Endothelial cell of umbilical vein (primary cell): ENCODE data around the gene F2RL3. TPM values are rescaled to one million over a fixed set of nuclear protein-coding genes. Genes with fewer than 3 reads are reported as not detected.

Experiments
- BruUV-seq: library from RNA; stranded (reverse); fragments of 400-500 nt; replicated peaks from 2 replicates; lab custom pipeline; 2021; lab: Mats Ljungman, UMichigan
- CTCF ChIA-PET: fragments of 300-600, 350-600 bp; sonication (Branson Sonifier 250); formaldehyde crosslinking; loops from one replicate; lab custom pipeline; 2021; ENCODE audit warnings: antibody characterized with exemption, inconsistent platforms; lab: Charles Lee
- POLR2A ChIA-PET: fragments of 300-600, 350-600 bp; sonication (Branson Sonifier 250); formaldehyde crosslinking; loops from one replicate; lab custom pipeline; 2021; ENCODE audit warnings: antibody characterized with exemption, inconsistent platforms; lab: Charles Lee
- DNase-seq: peaks from one replicate; pipeline ENCODE4 v3.0.0-alpha.2; 2011; ENCODE audit warnings: low read depth, low spot score
- FAIRE-seq: peaks from 2 replicates; lab custom pipeline; 2011; peaks lifted over from hg19 to GRCh38; lab: Jason Lieb, UNC
- H2AFZ ChIP-seq: 2 replicates; pipeline ENCODE4 v1.6.0; 2012; ENCODE audit warnings: low read depth, low read length, control low read depth, inconsistent platforms
- H3K27ac ChIP-seq: 2 replicates; pipeline ENCODE4 v1.5.1; 2011; ENCODE audit warnings: low read depth, mild to moderate bottlenecking, control low read depth, low read length, moderate library complexity; ENCODE audit not compliant: insufficient read depth
- H3K27me3 ChIP-seq, 2 experiments: 2 replicates each; pipeline versions ENCODE4 v1.6.0 to v1.6.1; 2011; ENCODE audit warnings: low read length in 2 of 2, mixed read lengths in 1 of 2; ENCODE audit not compliant: control insufficient read depth in 2 of 2, insufficient read depth in 2 of 2
- H3K36me3 ChIP-seq, 2 experiments: 2 replicates in 1 of 2; 3 replicates in 1 of 2; pipeline ENCODE4 v1.5.1; 2011; ENCODE audit warnings: low read length in 2 of 2, mild to moderate bottlenecking in 1 of 2, moderate library complexity in 1 of 2; ENCODE audit not compliant: control insufficient read depth in 2 of 2, insufficient read depth in 2 of 2; ENCODE audit errors: extremely low read depth in 1 of 2
- H3K4me1 ChIP-seq: 3 replicates; pipeline ENCODE4 v1.5.1; 2011; ENCODE audit warnings: mild to moderate bottlenecking, low read length; ENCODE audit not compliant: control insufficient read depth, insufficient read depth; ENCODE audit errors: extremely low read depth
- H3K4me2 ChIP-seq: 2 replicates; pipeline ENCODE4 v1.6.1; 2011; ENCODE audit warnings: low read length, control low read depth, mixed read lengths; ENCODE audit not compliant: insufficient read depth
- H3K4me3 ChIP-seq, 3 experiments: fragments of 200-600 bp in 1 of 3; sonication (generic), shearing (Covaris generic) in 1 of 3; replicated peaks in 1 of 3; 2 replicates each; pipeline ENCODE4 v1.5.1; 2011 to 2016; ENCODE audit warnings: control low read depth in 3 of 3, low read length in 3 of 3, mild to moderate bottlenecking in 2 of 3, inconsistent platforms in 1 of 3, low read depth in 1 of 3, moderate library complexity in 1 of 3; ENCODE audit not compliant: insufficient read depth in 1 of 3
- H3K79me2 ChIP-seq: 2 replicates; pipeline ENCODE4 v1.6.0; 2012; ENCODE audit warnings: low read length, inconsistent platforms; ENCODE audit not compliant: control insufficient read depth, insufficient read depth
- H3K9ac ChIP-seq: replicated peaks from 2 replicates; pipeline ENCODE3; 2011; ENCODE audit warnings: low read length, control low read depth; ENCODE audit not compliant: insufficient read depth; ENCODE audit errors: extremely low read depth
- H3K9me1 ChIP-seq: replicated peaks from 3 replicates; pipeline ENCODE4 v1.6.0; 2011; ENCODE audit warnings: mild to moderate bottlenecking, low read length; ENCODE audit not compliant: control insufficient read depth, insufficient read depth; ENCODE audit errors: extremely low read depth
- H3K9me3 ChIP-seq: replicated peaks from 2 replicates; pipeline ENCODE4 v1.5.1; 2012; ENCODE audit warnings: low read length, inconsistent platforms; ENCODE audit not compliant: control insufficient read depth, insufficient read depth
- H4K20me1 ChIP-seq: replicated peaks from 2 replicates; pipeline ENCODE3; 2011; ENCODE audit warnings: mild to moderate bottlenecking, low read length; ENCODE audit not compliant: control insufficient read depth, insufficient read depth; ENCODE audit errors: extremely low read depth
- EZH2 ChIP-seq: IDR thresholded peaks from 2 replicates; pipeline ENCODE4 v1.6.1; 2012; ENCODE audit warnings: borderline replicate concordance, low read depth, mild to moderate bottlenecking, moderate library complexity, low read length, inconsistent platforms; ENCODE audit not compliant: severe bottlenecking
- FOS ChIP-seq: IDR thresholded peaks from 2 replicates; pipeline ENCODE4 v1.6.1; 2011; ENCODE audit warnings: mild to moderate bottlenecking, low read length, moderate library complexity, borderline replicate concordance; ENCODE audit not compliant: insufficient read depth
- GATA2 ChIP-seq: IDR thresholded peaks from 2 replicates; pipeline ENCODE4 v1.7.0; 2011; ENCODE audit warnings: low read depth, mild to moderate bottlenecking, moderate library complexity, mixed read lengths, low read length; ENCODE audit not compliant: insufficient read length, insufficient read depth
- JUN ChIP-seq: IDR thresholded peaks from 2 replicates; pipeline ENCODE4 v1.6.1; 2011; ENCODE audit warnings: borderline replicate concordance, low read depth; ENCODE audit not compliant: insufficient read length, insufficient read depth
- MYC ChIP-seq: IDR thresholded peaks from one replicate; pipeline ENCODE4 v1.6.1; 2011; ENCODE audit warnings: mild to moderate bottlenecking, low read depth, low read length
- POLR2A ChIP-seq: IDR thresholded peaks from 2 replicates; pipeline ENCODE4 v1.6.1; 2012; ENCODE audit warnings: low read depth, mild to moderate bottlenecking, control low read depth, low read length
- POLR2AphosphoS5 ChIP-seq: IDR thresholded peaks from 2 replicates; pipeline ENCODE4 v1.6.1; 2012; ENCODE audit warnings: low read depth, mild to moderate bottlenecking, control low read depth, low read length, moderate library complexity; ENCODE audit not compliant: insufficient read depth
- dilution Hi-C: fragments of 300-500 bp; cut with MboI; formaldehyde crosslinking; loops from one replicate; pipeline ENCODE4 v1.15.0; 2019; ENCODE audit warnings: low sequenced_read_pairs; ENCODE audit not compliant: extremely low pct_ligation_motif_present
- intact Hi-C: fragments of 100-400 bp; cut with micrococcal nuclease; formaldehyde crosslinking; loops from one replicate; pipeline ENCODE4 v1.10.0; 2022
- polyA plus RNA-seq, 4 experiments: library from polyadenylated mRNA; depleted of rRNA in 3 of 4; stranded (reverse) in 3 of 4; unstranded in 1 of 4; fragments of >200 nt; gene quantifications; 2 replicates each; pipeline versions ENCODE4 v1.2.1 to v1.2.3, GENCODE V29; 2011 to 2012; ENCODE audit warnings: missing spikeins in 1 of 4
- total RNA-seq: library from RNA; stranded (reverse); gene quantifications from 2 replicates; pipeline ENCODE4 v1.2.3, GENCODE V29; 2021
- TF ChIP-seq, protein P1 (sequence below): IDR thresholded peaks from 2 replicates; pipeline ENCODE4 v1.6.1; 2011; ENCODE audit not compliant: insufficient read depth, insufficient read length
- TF ChIP-seq, protein P2 (sequence below), 2 donors: IDR thresholded peaks; 1 replicate in 1 of 2; 2 replicates in 1 of 2; pipeline ENCODE4 v1.5.1; 2011; ENCODE audit warnings: low read length in 2 of 2, mild to moderate bottlenecking in 2 of 2, moderate library complexity in 2 of 2, control low read depth in 1 of 2, inconsistent platforms in 1 of 2, low read depth in 1 of 2; ENCODE audit not compliant: insufficient read depth in 1 of 2; ENCODE audit errors: extremely low read depth in 1 of 2

F2RL3 gene
- total and polyA plus RNA-seq, 2 donors (not counting 3 experiments of a cell fraction or from before 2014, with no cell fraction given), result 1.2 to 1.7 TPM

DNA sequence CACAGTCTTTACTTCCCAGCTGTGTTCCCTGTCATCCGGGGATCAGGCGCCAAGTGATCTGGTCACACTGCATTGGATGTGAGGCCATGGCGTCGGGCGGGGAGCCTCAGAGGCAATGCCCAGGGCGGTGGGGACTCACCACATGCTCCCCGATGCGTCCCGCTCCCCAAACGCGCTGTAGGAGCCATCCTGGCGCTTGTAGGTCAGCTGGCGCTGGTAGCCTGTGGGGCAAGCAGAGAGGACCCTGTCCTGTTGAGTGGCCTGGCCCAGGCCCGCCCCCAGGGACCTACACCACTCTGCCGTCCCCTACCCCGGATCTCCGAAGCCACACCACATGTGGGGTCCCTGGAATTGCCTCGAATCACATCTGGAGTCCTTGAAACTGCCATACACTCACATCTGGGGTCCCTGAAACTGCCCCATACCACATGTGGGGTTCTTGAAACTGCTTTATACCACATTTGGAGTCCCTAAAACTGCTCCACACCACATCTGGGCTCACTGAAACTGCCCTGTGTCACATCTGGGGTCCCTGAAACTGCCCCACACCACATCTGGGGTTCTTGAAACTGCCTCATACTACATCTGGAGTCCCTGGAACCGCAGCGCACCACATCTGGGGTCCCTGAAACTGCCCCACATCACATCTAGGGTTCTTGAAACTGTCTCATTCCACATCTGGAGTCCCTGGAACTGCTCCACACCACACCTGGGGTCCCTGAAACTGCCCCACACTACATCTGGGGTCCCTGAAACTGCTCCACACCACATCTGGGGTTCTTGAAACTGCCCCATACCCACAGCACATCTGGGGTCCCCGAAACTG is 33.2 kb downstream of the F2RL3 start:
- dilution Hi-C loops, result no loop called here
- ChIA-PET POLR2A (no interaction called here), CTCF (interaction anchor here (1.5 kb wide), 1 partner anchor 207 kb away, joined by 4 read pairs; no protein-coding TSS in a partner anchor)
- Histone ChIP-seq H3K9me1 (no peaks in the 10 kb centered on the region), H4K20me1 (no peaks in the 10 kb centered on the region), H3K9ac (no peak overlapping the region), H3K36me3 (no peaks in the 10 kb centered on the region), H3K79me2 (no peaks in the 10 kb centered on the region), H3K4me1 (no peaks in the 10 kb centered on the region), H3K4me2 (no peak overlapping the region), H3K27me3 (no peaks in the 10 kb centered on the region), H3K9me3 (no peaks in the 10 kb centered on the region), H3K27ac (no peak overlapping the region), H3K4me3 (no peak overlapping the region), H2AFZ (no peak overlapping the region)
- BruUV-seq, result no TSS peak
- intact Hi-C loops, result no loop called here
- FAIRE-seq (no peak), DNase-seq (no peak)
- TF ChIP-seq POLR2A (no peak), JUN (no peak), FOS (no peak), MYC (no peak), GATA2 (no peak), EZH2 (no peak), POLR2AphosphoS5 (no peak)
- TF ChIP-seq, protein P1, sequence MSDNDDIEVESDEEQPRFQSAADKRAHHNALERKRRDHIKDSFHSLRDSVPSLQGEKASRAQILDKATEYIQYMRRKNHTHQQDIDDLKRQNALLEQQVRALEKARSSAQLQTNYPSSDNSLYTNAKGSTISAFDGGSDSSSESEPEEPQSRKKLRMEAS, result no peak
- TF ChIP-seq, protein P2, sequence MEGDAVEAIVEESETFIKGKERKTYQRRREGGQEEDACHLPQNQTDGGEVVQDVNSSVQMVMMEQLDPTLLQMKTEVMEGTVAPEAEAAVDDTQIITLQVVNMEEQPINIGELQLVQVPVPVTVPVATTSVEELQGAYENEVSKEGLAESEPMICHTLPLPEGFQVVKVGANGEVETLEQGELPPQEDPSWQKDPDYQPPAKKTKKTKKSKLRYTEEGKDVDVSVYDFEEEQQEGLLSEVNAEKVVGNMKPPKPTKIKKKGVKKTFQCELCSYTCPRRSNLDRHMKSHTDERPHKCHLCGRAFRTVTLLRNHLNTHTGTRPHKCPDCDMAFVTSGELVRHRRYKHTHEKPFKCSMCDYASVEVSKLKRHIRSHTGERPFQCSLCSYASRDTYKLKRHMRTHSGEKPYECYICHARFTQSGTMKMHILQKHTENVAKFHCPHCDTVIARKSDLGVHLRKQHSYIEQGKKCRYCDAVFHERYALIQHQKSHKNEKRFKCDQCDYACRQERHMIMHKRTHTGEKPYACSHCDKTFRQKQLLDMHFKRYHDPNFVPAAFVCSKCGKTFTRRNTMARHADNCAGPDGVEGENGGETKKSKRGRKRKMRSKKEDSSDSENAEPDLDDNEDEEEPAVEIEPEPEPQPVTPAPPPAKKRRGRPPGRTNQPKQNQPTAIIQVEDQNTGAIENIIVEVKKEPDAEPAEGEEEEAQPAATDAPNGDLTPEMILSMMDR (IDR thresholded peaks at IDR 0.05; ENCODE audit: extremely low read depth in 1 of 2, insufficient read depth in 1 of 2, low read depth in 1 of 2, low read length in 2 of 2), result no peak
